GM12878 (cell line): ENCODE measurements around the gene FAM89A. TPM values are rescaled to one million over a fixed set of nuclear protein-coding genes. Genes with fewer than 3 reads are reported as not detected.
A peak's percentile ranks its signal among the peaks of the same experiment; 100 is the strongest.

Experiments used
- ATF7 ChIP-seq: fragments of 450-650 bp; IDR thresholded peaks from 2 replicates; pipeline ENCODE4 v1.6.1; 2016; ENCODE audit warnings: low read depth, mild to moderate bottlenecking
- CEBPB ChIP-seq, 2 experiments: fragments of 150-350 bp in 1 of 2; IDR thresholded peaks; 2 replicates each; pipeline ENCODE4 v1.6.1; 2012 to 2014; ENCODE audit warnings: low read depth in 2 of 2, low read length in 2 of 2, borderline replicate concordance in 1 of 2, inconsistent platforms in 1 of 2
- CHD2 ChIP-seq: IDR thresholded peaks from 2 replicates; pipeline ENCODE4 v1.6.1; 2011; ENCODE audit warnings: low read depth, low read length, improper control_type of control experiment, borderline replicate concordance
- DPF2 ChIP-seq: fragments of 450-650 bp; IDR thresholded peaks from 2 replicates; pipeline ENCODE4 v1.6.1; 2017; ENCODE audit warnings: mild to moderate bottlenecking
- E4F1 ChIP-seq: fragments of 450-650 bp; IDR thresholded peaks from 2 replicates; pipeline ENCODE4 v1.6.1; 2018; ENCODE audit warnings: borderline replicate concordance, mild to moderate bottlenecking; ENCODE audit not compliant: partially characterized antibody
- ESRRA ChIP-seq: IDR thresholded peaks from 2 replicates; pipeline ENCODE4 v1.6.1; 2012; ENCODE audit warnings: mild to moderate bottlenecking, low read length, improper control_type of control experiment
- MTA2 ChIP-seq: fragments of 450-650 bp; IDR thresholded peaks from 2 replicates; pipeline ENCODE4 v1.6.1; 2016; ENCODE audit warnings: low read depth, mild to moderate bottlenecking, moderate library complexity
- MTA3 ChIP-seq: IDR thresholded peaks from 2 replicates; pipeline ENCODE4 v1.6.1; 2012; ENCODE audit warnings: low read length, inconsistent platforms, borderline replicate concordance
- NFXL1 ChIP-seq: fragments of 450-650 bp; IDR thresholded peaks from 2 replicates; pipeline ENCODE4 v1.6.1; 2017; ENCODE audit warnings: antibody characterized with exemption, mild to moderate bottlenecking, borderline replicate concordance
- SKIL ChIP-seq: fragments of 450-650 bp; IDR thresholded peaks from 2 replicates; pipeline ENCODE4 v1.6.1; 2017; ENCODE audit warnings: mild to moderate bottlenecking, low read depth, inconsistent platforms; ENCODE audit not compliant: poor library complexity, severe bottlenecking
- SMAD5 ChIP-seq: IDR thresholded peaks from 2 replicates; pipeline ENCODE4 v1.6.1; 2016; ENCODE audit warnings: antibody characterized with exemption, low read depth
- SP1 ChIP-seq: IDR thresholded peaks from one replicate; pipeline ENCODE4 v1.6.1; 2011; ENCODE audit warnings: low read depth, low read length
- TAF1 ChIP-seq: IDR thresholded peaks from 2 replicates; pipeline ENCODE4 v1.6.1; 2011; ENCODE audit warnings: mild to moderate bottlenecking, low read depth, low read length, borderline replicate concordance
- TCF3 ChIP-seq: IDR thresholded peaks from 2 replicates; pipeline ENCODE4 v1.6.1; 2012; ENCODE audit warnings: low read depth, mild to moderate bottlenecking, low read length, borderline replicate concordance; ENCODE audit not compliant: insufficient read depth
- ZBED1 ChIP-seq: IDR thresholded peaks from 2 replicates; pipeline ENCODE4 v1.6.1; 2016; ENCODE audit warnings: borderline replicate concordance
- ZNF274 ChIP-seq: IDR thresholded peaks from one replicate; pipeline ENCODE4 v1.8.0; 2011; ENCODE audit not compliant: insufficient read length, insufficient read depth
- ZNF384 ChIP-seq: IDR thresholded peaks from 2 replicates; pipeline ENCODE4 v1.6.1; 2012; ENCODE audit warnings: low read depth, mild to moderate bottlenecking, low read length, improper control_type of control experiment, borderline replicate concordance
- polyA plus RNA-seq, 11 experiments: library from polyadenylated mRNA; depleted of rRNA in 4 of 11; unstranded in 6 of 11; stranded (reverse) in 5 of 11; fragments of >200 nt; fragmentation: Nextera tagmentation in 4 of 11; fragmentation: Illumina TruSeq in 1 of 11; extraction: Ambion mirVana in 4 of 11; extraction: Trizol in 1 of 11; gene quantifications; 1 replicate in 1 of 11; 2 replicates in 10 of 11; pipeline versions ENCODE4 v1.2.1 to v1.2.3, GENCODE V29; 2011 to 2016; ENCODE audit warnings: inconsistent platforms in 2 of 11, missing spikeins in 2 of 11, low read depth in 1 of 11
- total RNA-seq, 4 experiments: library from RNA; depleted of rRNA in 3 of 4; stranded (reverse); fragments of >200 nt in 3 of 4; fragmentation: Illumina TruSeq in 1 of 4; extraction: Trizol in 1 of 4; gene quantifications; 2 replicates each; pipeline versions ENCODE4 v1.2.1 to v1.2.3, GENCODE V29; 2013 to 2021
- TF ChIP-seq, protein P1 (sequence below): fragments of 450-650 bp; conservative IDR thresholded peaks from 2 replicates; pipeline ENCODE4 v1.6.1; 2017; ENCODE audit warnings: mild to moderate bottlenecking, moderate library complexity
- TF ChIP-seq, protein P2 (sequence below): fragments of 450-650 bp; IDR thresholded peaks from 2 replicates; pipeline ENCODE4 v1.6.1; 2016; ENCODE audit warnings: mild to moderate bottlenecking

Gene FAM89A
- total and polyA plus RNA-seq, 10 of the 15 experiments (the other 5 are each of a cell fraction or from before 2014, with no cell fraction given), result 0.06 to 0.72 (median 0.14) TPM; not detected in 4

DNA sequence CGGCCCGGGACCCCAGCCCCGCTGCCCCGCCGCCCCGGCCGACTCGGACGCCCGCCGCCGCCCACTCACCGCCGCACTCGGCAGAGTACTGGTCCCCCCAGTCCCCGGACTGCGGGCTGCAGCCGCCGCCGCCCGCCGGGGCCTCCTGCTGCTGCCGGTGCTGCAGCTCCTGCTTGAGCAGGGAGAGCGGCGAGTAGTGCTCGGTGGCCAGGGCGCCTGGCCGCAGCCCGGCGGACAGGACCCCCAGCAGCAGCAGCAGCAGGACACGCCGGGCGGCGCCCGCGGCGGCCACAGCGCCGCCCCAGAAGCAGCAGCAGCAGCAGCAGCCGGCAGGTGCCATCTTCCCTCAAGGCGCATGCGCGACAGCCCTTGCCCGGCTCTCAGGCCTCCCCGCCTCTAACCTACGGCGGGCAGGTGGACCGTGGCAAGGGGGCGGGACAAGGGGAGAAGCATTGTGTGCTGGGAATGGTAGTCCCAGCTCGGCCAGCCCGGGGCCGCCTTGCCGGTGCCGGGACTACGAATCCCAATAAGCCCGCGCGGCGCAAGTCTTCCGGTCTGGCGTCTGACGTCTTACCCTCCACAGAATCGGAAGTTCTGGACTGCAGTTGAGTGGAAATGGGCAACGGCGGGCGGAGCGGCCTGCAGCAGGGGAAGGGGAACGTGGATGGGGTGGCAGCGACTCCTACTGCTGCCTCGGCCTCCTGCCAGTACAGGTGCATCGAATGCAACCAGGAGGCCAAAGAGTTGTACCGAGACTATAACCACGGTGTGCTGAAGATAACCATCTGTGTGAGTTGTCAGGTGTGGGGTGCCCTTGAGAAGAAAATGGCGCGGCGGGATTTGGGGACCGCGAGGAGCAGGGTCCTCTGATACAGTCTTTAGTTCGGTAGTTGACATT, 61.3 kb downstream of the FAM89A start, which contains the start of the genes ARV1 and TTC13 (continued):
- TF ChIP-seq, protein P1, sequence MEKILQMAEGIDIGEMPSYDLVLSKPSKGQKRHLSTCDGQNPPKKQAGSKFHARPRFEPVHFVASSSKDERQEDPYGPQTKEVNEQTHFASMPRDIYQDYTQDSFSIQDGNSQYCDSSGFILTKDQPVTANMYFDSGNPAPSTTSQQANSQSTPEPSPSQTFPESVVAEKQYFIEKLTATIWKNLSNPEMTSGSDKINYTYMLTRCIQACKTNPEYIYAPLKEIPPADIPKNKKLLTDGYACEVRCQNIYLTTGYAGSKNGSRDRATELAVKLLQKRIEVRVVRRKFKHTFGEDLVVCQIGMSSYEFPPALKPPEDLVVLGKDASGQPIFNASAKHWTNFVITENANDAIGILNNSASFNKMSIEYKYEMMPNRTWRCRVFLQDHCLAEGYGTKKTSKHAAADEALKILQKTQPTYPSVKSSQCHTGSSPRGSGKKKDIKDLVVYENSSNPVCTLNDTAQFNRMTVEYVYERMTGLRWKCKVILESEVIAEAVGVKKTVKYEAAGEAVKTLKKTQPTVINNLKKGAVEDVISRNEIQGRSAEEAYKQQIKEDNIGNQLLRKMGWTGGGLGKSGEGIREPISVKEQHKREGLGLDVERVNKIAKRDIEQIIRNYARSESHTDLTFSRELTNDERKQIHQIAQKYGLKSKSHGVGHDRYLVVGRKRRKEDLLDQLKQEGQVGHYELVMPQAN, result peak; percentile 68
- TF ChIP-seq ESRRA, result peak; percentile 44; the same call in 1 of the 2 replicates
- TF ChIP-seq MTA2, result no peak
- TF ChIP-seq TCF3, result peak; percentile 10; the same call in 1 of the 2 replicates
- peak; percentile 81 for TF ChIP-seq SP1
- no peak for TF ChIP-seq MTA3
- TF ChIP-seq SMAD5, result peak; percentile 75; the same call in 1 of the 2 replicates
- TF ChIP-seq, protein P2, sequence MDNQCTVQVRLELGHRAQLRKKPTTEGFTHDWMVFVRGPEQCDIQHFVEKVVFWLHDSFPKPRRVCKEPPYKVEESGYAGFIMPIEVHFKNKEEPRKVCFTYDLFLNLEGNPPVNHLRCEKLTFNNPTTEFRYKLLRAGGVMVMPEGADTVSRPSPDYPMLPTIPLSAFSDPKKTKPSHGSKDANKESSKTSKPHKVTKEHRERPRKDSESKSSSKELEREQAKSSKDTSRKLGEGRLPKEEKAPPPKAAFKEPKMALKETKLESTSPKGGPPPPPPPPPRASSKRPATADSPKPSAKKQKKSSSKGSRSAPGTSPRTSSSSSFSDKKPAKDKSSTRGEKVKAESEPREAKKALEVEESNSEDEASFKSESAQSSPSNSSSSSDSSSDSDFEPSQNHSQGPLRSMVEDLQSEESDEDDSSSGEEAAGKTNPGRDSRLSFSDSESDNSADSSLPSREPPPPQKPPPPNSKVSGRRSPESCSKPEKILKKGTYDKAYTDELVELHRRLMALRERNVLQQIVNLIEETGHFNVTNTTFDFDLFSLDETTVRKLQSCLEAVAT, result peak; percentile 81
- TF ChIP-seq CEBPB (IDR thresholded peaks at IDR 0.05; ENCODE audit: borderline replicate concordance in 1 of 2, low read depth in 2 of 2, low read length in 2 of 2), result no peak
- 0 out of 2 replicates have a peak, but pooled peaks have one; percentile 19 for TF ChIP-seq NFXL1
- TF ChIP-seq E4F1, result peak; percentile 87
- peak; percentile 82 for TF ChIP-seq CHD2
- TF ChIP-seq SKIL, result peak; percentile 23
- TF ChIP-seq ATF7, result peak; percentile 84
- TF ChIP-seq TAF1, result peak; percentile 87
- no peak for TF ChIP-seq ZBED1
- no peak for TF ChIP-seq ZNF384
- 0 out of 2 replicates have a peak, but pooled peaks have one; percentile 3 for TF ChIP-seq DPF2
- TF ChIP-seq ZNF274, result no peak
